Heart left ventricle (tissue), 13 donors: ENCODE measurements around the gene ERCC1.

Source experiments
- POLR2A ChIP-seq, 2 donors: fragments of 450-650 bp; IDR thresholded peaks; one replicate each; pipeline ENCODE4 v1.6.1; 2017; ENCODE audit warnings: antibody characterized with exemption in 2 of 2, mild to moderate bottlenecking in 2 of 2, moderate library complexity in 2 of 2
- TF ChIP-seq, protein P1 (sequence below), 12 donors: fragments of 200-600 bp; sonication (generic) in 4 of 12; IDR thresholded peaks; one replicate each; pipeline versions ENCODE4 v1.5.0 to v1.8.0; 2018 to 2022; ENCODE audit warnings: antibody characterized with exemption in 12 of 12, mild to moderate bottlenecking in 5 of 12
- donor health status: ischemic (EF 13 %, LVEDD 7.1; RV severe dilation, severe dysfunction).
- donor health status: DM: no; HTN: yes; CAD: no.
- donor health status: DM: no; HTN: no; CAD: no.
- donor health status: ischemic (EF 25% LVEDD 6.9; RV normal size, moderate dysfunction).
- donor health status: ischemic (EF 25% LVEDD 5.7; RV mildly dilated, moderate dysfunction).
- donor health status: ischemic (EF 35%, LVEDD 5.7; RV mildly dilated, moderate dysfunction).
- donor health status: nonischemic (EF 11% LVEDD 7.7; RV severe dilation, severe dysfunction).
- donor health status: DM: yes; HTN: yes; CAD: no.
- donor health status: PGD.
- donor health status: ischemic (EF 29% LVEDD 5.4; RV normal size, mild dysfunction).
- donor health status: nonischemic (EF 23%, LVEDD 6.1; RV moderate dilation, normal function).

DNA sequence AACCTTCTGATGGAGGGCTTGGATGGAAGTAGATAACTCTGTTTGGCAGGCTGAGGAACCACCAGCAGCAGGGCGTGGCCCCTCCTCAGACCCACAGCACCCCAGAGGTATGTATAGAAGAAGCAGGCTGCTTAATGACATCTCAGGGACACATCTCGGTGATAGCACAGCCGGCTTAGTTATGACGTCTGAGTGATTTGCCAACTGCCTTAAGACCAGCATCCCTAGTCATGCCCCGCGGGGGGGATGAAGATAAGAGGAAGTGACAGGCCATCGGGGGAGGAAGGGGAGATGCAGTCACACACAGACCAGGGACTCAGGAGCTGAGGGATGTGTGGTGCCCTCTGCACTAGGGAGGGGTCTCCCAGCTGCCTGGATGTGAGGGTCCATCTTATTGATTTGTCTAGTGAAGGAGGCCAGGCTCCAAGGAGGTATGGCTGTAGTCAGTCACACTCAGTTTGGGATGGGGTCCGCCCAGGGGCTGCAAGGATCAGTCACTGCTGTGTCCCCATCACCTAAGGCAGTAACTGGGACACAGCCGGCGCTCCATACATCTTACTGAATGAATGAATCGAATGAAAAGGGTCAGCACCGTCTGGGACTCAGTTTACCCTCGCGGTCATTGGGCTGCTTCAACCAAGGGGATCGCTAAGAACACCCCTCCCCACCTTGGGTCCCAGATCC, 19.2 kb upstream of the ERCC1 start:
- TF ChIP-seq, protein P1, sequence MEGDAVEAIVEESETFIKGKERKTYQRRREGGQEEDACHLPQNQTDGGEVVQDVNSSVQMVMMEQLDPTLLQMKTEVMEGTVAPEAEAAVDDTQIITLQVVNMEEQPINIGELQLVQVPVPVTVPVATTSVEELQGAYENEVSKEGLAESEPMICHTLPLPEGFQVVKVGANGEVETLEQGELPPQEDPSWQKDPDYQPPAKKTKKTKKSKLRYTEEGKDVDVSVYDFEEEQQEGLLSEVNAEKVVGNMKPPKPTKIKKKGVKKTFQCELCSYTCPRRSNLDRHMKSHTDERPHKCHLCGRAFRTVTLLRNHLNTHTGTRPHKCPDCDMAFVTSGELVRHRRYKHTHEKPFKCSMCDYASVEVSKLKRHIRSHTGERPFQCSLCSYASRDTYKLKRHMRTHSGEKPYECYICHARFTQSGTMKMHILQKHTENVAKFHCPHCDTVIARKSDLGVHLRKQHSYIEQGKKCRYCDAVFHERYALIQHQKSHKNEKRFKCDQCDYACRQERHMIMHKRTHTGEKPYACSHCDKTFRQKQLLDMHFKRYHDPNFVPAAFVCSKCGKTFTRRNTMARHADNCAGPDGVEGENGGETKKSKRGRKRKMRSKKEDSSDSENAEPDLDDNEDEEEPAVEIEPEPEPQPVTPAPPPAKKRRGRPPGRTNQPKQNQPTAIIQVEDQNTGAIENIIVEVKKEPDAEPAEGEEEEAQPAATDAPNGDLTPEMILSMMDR (IDR thresholded peaks at IDR 0.05) = no peak
- TF ChIP-seq POLR2A (IDR thresholded peaks at IDR 0.05) = no peak
